Prostate gland (tissue), 2 donors: ENCODE measurements around the gene APOBEC3A. TPM values are rescaled to one million over a fixed set of nuclear protein-coding genes. Genes with fewer than 3 reads are reported as not detected.

Experiments used
- DNase-seq: peaks from one replicate; pipeline ENCODE4 v3.0.0-alpha.2; 2019; ENCODE audit warnings: low spot score
- H3K27ac ChIP-seq, 2 donors: fragments of 200-600 bp; sonication (generic); 2 replicates each; pipeline ENCODE4 v1.5.1; 2017 to 2019
- H3K27me3 ChIP-seq: fragments of 200-600 bp; sonication (generic); replicated peaks from 2 replicates; pipeline ENCODE4 v1.5.1; 2019; ENCODE audit not compliant: insufficient read depth
- H3K36me3 ChIP-seq, 2 donors: fragments of 200-600 bp; sonication (generic); 1 replicate in 1 of 2; 2 replicates in 1 of 2; pipeline versions ENCODE4 v1.5.1 to v1.8.1; 2017 to 2019
- H3K4me1 ChIP-seq: fragments of 200-600 bp; sonication (generic); replicated peaks from 2 replicates; pipeline ENCODE4 v1.5.1; 2019
- H3K4me3 ChIP-seq, 2 donors: fragments of 200-600 bp; sonication (generic); 2 replicates each; pipeline ENCODE4 v1.5.1; 2017 to 2019
- H3K9me3 ChIP-seq: fragments of 200-600 bp; sonication (generic); 2 replicates; pipeline ENCODE4 v1.5.1; 2017
- POLR2A ChIP-seq: fragments of 450-650 bp; IDR thresholded peaks from one replicate; pipeline ENCODE4 v1.6.1; 2016; ENCODE audit warnings: antibody characterized with exemption, mild to moderate bottlenecking
- POLR2AphosphoS5 ChIP-seq: sonication (generic); formaldehyde crosslinking; IDR thresholded peaks from one replicate; pipeline ENCODE4 v1.6.1; 2017; ENCODE audit warnings: antibody characterized with exemption
- WGBS: methylation state at CpG from one replicate; pipeline ENCODE4 v1.1.5; 2018; 5-methylcytosine and 5-hydroxymethylcytosine counted together
- intact Hi-C: fragments of 100-400 bp; cut with DNase I; formaldehyde crosslinking; loops from one replicate; pipeline ENCODE4 v1.14.2; 2022
- total RNA-seq, 2 donors: library from RNA; depleted of rRNA; stranded (reverse); fragments of >200 nt; gene quantifications; one replicate each; pipeline ENCODE4 v1.1.0, GENCODE V29; 2016
- TF ChIP-seq, protein P1 (sequence below), 4 experiments: fragments of 200-600 bp in 2 of 4; fragments of 450-650 bp in 2 of 4; sonication (generic) in 2 of 4; IDR thresholded peaks; 1 replicate in 3 of 4; 2 replicates in 1 of 4; pipeline ENCODE4 v1.5.1; 2016 to 2019; ENCODE audit warnings: antibody characterized with exemption in 4 of 4, mild to moderate bottlenecking in 2 of 4, moderate library complexity in 2 of 4

Gene APOBEC3A
- total RNA-seq, 2 donors from 2014 or later = 1.6 TPM; not detected in 1

DNA sequence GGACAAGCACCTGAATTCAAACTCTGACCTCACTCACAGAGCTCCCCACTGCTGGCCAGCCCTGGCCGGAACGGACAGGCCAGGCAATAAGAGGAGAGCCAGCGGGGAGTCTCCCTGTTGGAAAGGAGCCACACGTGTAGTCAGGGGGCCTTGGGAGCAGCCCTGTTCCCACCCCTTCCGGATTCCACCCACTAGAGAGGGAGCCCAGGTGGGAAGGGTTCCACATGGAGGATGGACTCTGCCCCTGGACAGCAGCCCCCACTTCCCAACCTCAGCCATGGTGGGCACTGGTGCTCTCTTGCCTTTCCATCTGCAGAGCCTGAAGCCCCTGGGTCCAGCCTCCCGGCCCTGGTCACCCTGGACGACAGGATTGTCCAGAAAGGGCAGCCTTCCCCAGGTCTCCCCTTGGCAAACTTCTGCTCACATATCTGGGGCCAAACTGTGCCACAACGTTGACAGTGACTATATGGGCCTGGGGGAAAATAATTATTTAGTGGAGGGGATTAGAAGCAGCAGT, 7.5 kb upstream of the APOBEC3A start:
- H3K36me3 ChIP-seq = no peaks in the 10 kb centered on the region
- H3K9me3 ChIP-seq = no peaks in the 10 kb centered on the region
- no peaks in the 10 kb centered on the region for H3K4me1 ChIP-seq
- no peak overlapping the region for H3K27ac ChIP-seq
- intact Hi-C loops = no loop called here
- no peak for DNase-seq
- WGBS = 70% methylated on average over 8 of the region's 8 CpGs
- TF ChIP-seq, protein P1, sequence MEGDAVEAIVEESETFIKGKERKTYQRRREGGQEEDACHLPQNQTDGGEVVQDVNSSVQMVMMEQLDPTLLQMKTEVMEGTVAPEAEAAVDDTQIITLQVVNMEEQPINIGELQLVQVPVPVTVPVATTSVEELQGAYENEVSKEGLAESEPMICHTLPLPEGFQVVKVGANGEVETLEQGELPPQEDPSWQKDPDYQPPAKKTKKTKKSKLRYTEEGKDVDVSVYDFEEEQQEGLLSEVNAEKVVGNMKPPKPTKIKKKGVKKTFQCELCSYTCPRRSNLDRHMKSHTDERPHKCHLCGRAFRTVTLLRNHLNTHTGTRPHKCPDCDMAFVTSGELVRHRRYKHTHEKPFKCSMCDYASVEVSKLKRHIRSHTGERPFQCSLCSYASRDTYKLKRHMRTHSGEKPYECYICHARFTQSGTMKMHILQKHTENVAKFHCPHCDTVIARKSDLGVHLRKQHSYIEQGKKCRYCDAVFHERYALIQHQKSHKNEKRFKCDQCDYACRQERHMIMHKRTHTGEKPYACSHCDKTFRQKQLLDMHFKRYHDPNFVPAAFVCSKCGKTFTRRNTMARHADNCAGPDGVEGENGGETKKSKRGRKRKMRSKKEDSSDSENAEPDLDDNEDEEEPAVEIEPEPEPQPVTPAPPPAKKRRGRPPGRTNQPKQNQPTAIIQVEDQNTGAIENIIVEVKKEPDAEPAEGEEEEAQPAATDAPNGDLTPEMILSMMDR (IDR thresholded peaks at IDR 0.05) = no peak
- TF ChIP-seq POLR2A = no peak
- no peak for TF ChIP-seq POLR2AphosphoS5
- no peaks in the 10 kb centered on the region for H3K27me3 ChIP-seq
- H3K4me3 ChIP-seq = no peak overlapping the region

DNA sequence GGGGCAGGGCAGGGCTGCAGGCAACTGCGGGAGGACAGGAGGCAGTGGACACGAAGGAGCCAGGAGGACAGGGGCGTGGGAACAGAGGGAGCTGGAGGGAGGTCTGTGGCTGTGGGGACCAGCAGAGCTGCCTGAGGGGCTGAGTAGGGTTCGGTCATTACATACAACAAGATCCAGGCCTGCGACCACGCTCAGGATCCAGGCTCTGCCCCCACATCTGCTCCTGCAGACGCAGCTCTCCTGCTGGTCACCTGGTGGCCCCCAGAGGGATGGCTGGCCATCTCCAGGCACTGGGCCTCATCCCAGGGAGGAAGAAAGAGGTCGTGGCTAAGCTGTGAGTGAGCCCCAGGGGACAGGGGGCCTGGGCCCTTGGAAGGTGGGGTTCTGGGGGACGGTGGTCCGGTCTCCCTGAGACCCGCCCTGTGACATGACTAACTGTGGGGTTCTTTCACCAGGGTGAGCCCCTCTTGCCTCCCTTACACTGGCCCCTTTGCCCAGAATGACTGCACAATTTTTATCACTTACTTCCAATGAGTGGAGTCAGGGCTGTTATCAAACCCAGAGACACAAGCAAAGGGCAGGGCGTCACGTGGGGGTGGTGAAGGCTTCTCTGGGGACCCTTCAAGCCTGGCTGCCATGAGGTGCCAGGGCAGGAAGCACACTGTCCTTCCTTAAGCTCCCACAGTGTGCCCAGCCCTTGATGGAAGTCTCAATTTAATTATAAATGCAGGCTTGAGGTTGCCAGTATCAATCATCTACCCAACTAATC, 6.7 kb upstream of the APOBEC3A start:
- Histone ChIP-seq H3K27me3 (no peaks in the 10 kb centered on the region), H3K9me3 (no peaks in the 10 kb centered on the region), H3K27ac (no peak overlapping the region), H3K4me3 (no peak overlapping the region), H3K4me1 (no peaks in the 10 kb centered on the region), H3K36me3 (no peaks in the 10 kb centered on the region)
- intact Hi-C loops = no loop called here
- no peak for DNase-seq
- 83% methylated on average over 13 of the region's 13 CpGs for WGBS
- TF ChIP-seq, protein P1 (IDR thresholded peaks at IDR 0.05) = no peak
- TF ChIP-seq POLR2AphosphoS5 (no peak), POLR2A (no peak)

DNA sequence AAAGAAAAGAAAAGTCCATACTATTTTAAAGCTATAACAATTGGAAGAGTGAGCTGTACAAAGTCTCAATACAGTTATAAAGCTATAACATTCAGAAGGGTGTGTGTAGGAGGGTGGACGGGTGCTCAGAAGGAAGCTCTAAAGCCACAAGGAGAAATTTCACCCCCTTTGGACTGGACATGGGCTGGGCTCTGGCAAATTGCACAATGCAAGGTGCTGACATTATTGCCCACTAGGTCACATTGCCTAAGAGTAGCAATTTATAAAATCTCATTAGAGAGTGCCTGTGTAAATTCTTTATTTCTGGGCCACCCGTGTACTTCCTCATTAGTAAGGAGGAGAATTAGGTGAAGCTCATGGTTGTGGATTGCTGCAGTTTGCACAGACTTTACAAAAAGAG, 5.7 kb upstream of the APOBEC3A start:
- Histone ChIP-seq H3K9me3 (no peaks in the 10 kb centered on the region), H3K4me1 (no peaks in the 10 kb centered on the region), H3K27me3 (no peaks in the 10 kb centered on the region), H3K4me3 (no peak overlapping the region), H3K27ac (no peak overlapping the region), H3K36me3 (no peaks in the 10 kb centered on the region)
- intact Hi-C loops = no loop called here
- 78% methylated on average over 2 of the region's 2 CpGs for WGBS
- TF ChIP-seq, protein P1 (IDR thresholded peaks at IDR 0.05) = no peak
- no peak for TF ChIP-seq POLR2AphosphoS5
- TF ChIP-seq POLR2A = no peak
- no peak for DNase-seq

DNA sequence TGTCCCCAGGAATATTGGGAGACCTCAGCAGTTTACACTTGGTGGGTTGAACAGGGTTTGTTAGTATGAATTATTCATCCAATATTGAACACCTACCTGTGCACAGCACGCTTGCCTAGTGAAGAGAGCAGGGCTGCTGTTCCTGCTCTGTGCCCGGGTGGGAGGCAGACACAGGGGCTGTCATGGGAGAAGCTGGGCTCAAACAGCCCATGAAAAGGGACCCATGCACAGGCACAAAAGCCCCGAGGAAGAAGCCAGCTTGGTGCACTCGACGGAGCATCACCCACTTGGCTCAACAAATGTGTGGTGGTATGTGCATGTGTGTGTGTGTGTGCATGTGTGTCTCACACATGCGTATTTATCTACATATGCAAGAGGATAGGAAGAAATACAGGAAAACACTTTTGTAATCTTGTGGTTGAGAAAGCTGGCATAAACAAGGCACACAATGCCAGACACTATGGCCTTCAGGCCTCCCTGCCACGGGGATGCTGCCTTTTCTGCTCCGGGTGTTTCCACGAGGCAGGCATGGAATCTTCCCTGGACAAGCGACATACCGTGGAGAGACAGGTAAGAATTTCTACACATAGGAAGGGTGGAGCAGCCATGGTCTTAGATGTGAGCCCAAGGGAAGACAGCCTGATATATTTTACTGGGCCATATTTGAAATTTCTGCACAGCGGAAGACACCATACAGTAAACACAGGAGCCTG, 5.0 kb upstream of the APOBEC3A start:
- no peaks in the 10 kb centered on the region for H3K27me3 ChIP-seq
- no peaks in the 10 kb centered on the region for H3K9me3 ChIP-seq
- no peak for TF ChIP-seq POLR2AphosphoS5
- no peak for TF ChIP-seq POLR2A
- TF ChIP-seq, protein P1 (IDR thresholded peaks at IDR 0.05) = no peak
- no peaks in the 10 kb centered on the region for H3K36me3 ChIP-seq
- H3K4me1 ChIP-seq = no peaks in the 10 kb centered on the region
- H3K27ac ChIP-seq = no peak overlapping the region
- DNase-seq = no peak
- WGBS = 84% methylated on average over 12 of the region's 12 CpGs
- H3K4me3 ChIP-seq = no peak overlapping the region
- intact Hi-C loops = no loop called here
